H9 (cell line): ENCODE results near the gene GPC4. TPM values are rescaled to one million over a fixed set of nuclear protein-coding genes. Genes with fewer than 3 reads are reported as not detected.

Source experiments
- DNase-seq: peaks from one replicate; pipeline ENCODE4 v3.0.0-alpha.2; 2017
- H2AFZ ChIP-seq: one replicate; pipeline ENCODE4 v1.6.1; 2013; ENCODE audit warnings: mild to moderate bottlenecking, low read length, control low read depth, moderate library complexity
- H2AK5ac ChIP-seq: 2 replicates; pipeline ENCODE4 v1.6.1; 2013; ENCODE audit warnings: low read length, control low read depth, mixed read lengths; ENCODE audit not compliant: insufficient read length
- H2BK120ac ChIP-seq: one replicate; pipeline ENCODE4 v1.6.1; 2013; ENCODE audit warnings: low read depth, mild to moderate bottlenecking, low read length, control low read depth, inconsistent platforms; ENCODE audit not compliant: poor library complexity, severe bottlenecking
- H2BK12ac ChIP-seq: 2 replicates; pipeline ENCODE4 v1.6.1; 2013; ENCODE audit warnings: low read length, control low read depth, mixed read lengths, low read depth; ENCODE audit not compliant: insufficient read length
- H2BK15ac ChIP-seq: 2 replicates; pipeline ENCODE4 v1.6.1; 2013; ENCODE audit warnings: low read depth, low read length, control low read depth
- H2BK20ac ChIP-seq: one replicate; pipeline ENCODE4 v1.6.1; 2013; ENCODE audit warnings: low read depth, mild to moderate bottlenecking, low read length, control low read depth, inconsistent platforms; ENCODE audit not compliant: poor library complexity, severe bottlenecking
- H2BK5ac ChIP-seq: 2 replicates; pipeline ENCODE4 v1.6.1; 2013; ENCODE audit warnings: low read length, control low read depth, mixed read lengths; ENCODE audit not compliant: insufficient read length
- H3K14ac ChIP-seq: 2 replicates; pipeline ENCODE4 v1.6.1; 2013; ENCODE audit warnings: low read length, control low read depth; ENCODE audit not compliant: insufficient read depth
- H3K18ac ChIP-seq: 2 replicates; pipeline ENCODE4 v1.6.1; 2013; ENCODE audit warnings: low read depth, mild to moderate bottlenecking, mixed read lengths, low read length, control low read depth; ENCODE audit not compliant: insufficient read length
- H3K23ac ChIP-seq: 2 replicates; pipeline ENCODE4 v1.6.1; 2013; ENCODE audit warnings: low read length, control low read depth, mixed read lengths, low read depth; ENCODE audit not compliant: insufficient read length
- H3K23me2 ChIP-seq: 2 replicates; pipeline ENCODE4 v1.6.1; 2013; ENCODE audit warnings: low read depth, mild to moderate bottlenecking, mixed read lengths, low read length, control low read depth; ENCODE audit not compliant: insufficient read length, poor library complexity, severe bottlenecking
- H3K27ac ChIP-seq: 2 replicates; pipeline ENCODE4 v1.5.1; 2013; ENCODE audit warnings: low read length, control low read depth, mixed read lengths, low read depth; ENCODE audit not compliant: insufficient read length
- H3K27me3 ChIP-seq: 2 replicates; pipeline ENCODE4 v1.6.1; 2013; ENCODE audit warnings: low read length, control low read depth, inconsistent platforms; ENCODE audit not compliant: insufficient read depth
- H3K4ac ChIP-seq: 2 replicates; pipeline ENCODE4 v1.6.1; 2013; ENCODE audit warnings: low read depth, mild to moderate bottlenecking, control low read depth, inconsistent platforms, low read length, moderate library complexity
- H3K4me1 ChIP-seq: 2 replicates; pipeline ENCODE4 v1.6.1; 2013; ENCODE audit warnings: low read length, control low read depth, inconsistent platforms; ENCODE audit not compliant: insufficient read depth
- H3K4me2 ChIP-seq: 2 replicates; pipeline ENCODE4 v1.6.1; 2013; ENCODE audit warnings: low read length, control low read depth, mixed read lengths; ENCODE audit not compliant: insufficient read length, insufficient read depth
- H3K56ac ChIP-seq: 2 replicates; pipeline ENCODE4 v1.6.1; 2013; ENCODE audit warnings: low read depth, mild to moderate bottlenecking, mixed read lengths, low read length, control low read depth; ENCODE audit not compliant: insufficient read length
- H3K79me1 ChIP-seq: 2 replicates; pipeline ENCODE4 v1.6.1; 2013; ENCODE audit warnings: low read depth, mild to moderate bottlenecking, moderate library complexity, low read length, control low read depth, inconsistent platforms; ENCODE audit not compliant: insufficient read depth, poor library complexity, severe bottlenecking
- H3K79me2 ChIP-seq: 2 replicates; pipeline ENCODE4 v1.6.1; 2013; ENCODE audit warnings: low read length, control low read depth, inconsistent platforms; ENCODE audit not compliant: insufficient read depth
- H3K9ac ChIP-seq: 2 replicates; pipeline ENCODE4 v1.6.1; 2013; ENCODE audit warnings: low read length, control low read depth, mixed read lengths; ENCODE audit not compliant: insufficient read length; ENCODE audit errors: extremely low read depth
- H3K9me3 ChIP-seq: one replicate; pipeline ENCODE4 v1.6.1; 2013; ENCODE audit warnings: low read depth, low read length, inconsistent platforms; ENCODE audit not compliant: control insufficient read depth
- H3T11ph ChIP-seq: one replicate; pipeline ENCODE4 v1.6.1; 2013; ENCODE audit warnings: mild to moderate bottlenecking, low read length, control low read depth, inconsistent platforms
- H4K20me1 ChIP-seq: one replicate; pipeline ENCODE4 v1.6.1; 2013; ENCODE audit not compliant: control insufficient read depth, insufficient read length, insufficient read depth
- H4K5ac ChIP-seq: 2 replicates; pipeline ENCODE4 v1.6.1; 2013; ENCODE audit warnings: low read depth, mild to moderate bottlenecking, mixed read lengths, low read length, control low read depth; ENCODE audit not compliant: insufficient read length
- H4K8ac ChIP-seq: replicated peaks from 2 replicates; pipeline ENCODE4 v1.6.1; 2013; ENCODE audit warnings: low read length, control low read depth, mixed read lengths, low read depth; ENCODE audit not compliant: insufficient read length
- H4K91ac ChIP-seq: 2 replicates; pipeline ENCODE4 v1.6.1; 2013; ENCODE audit warnings: low read depth, mild to moderate bottlenecking, moderate library complexity, mixed read lengths, low read length, control low read depth; ENCODE audit not compliant: insufficient read length
- H3K27ac Mint-ChIP-seq, 3 experiments: 2 replicates in 2 of 3; 3 replicates in 1 of 3; pipeline ENCODE4 v1.8.0; 2020 to 2021; ENCODE audit warnings: mixed read lengths in 3 of 3, mild to moderate bottlenecking in 1 of 3, moderate library complexity in 1 of 3
- H3K27me3 Mint-ChIP-seq: 2 replicates; pipeline ENCODE4 v1.8.0; 2021; ENCODE audit warnings: low read depth, mild to moderate bottlenecking, moderate library complexity, mixed read lengths
- H3K36me3 Mint-ChIP-seq, 3 experiments: 2 replicates in 2 of 3; 3 replicates in 1 of 3; pipeline ENCODE4 v1.8.0; 2020 to 2021; ENCODE audit warnings: low read depth in 3 of 3, mixed read lengths in 3 of 3; ENCODE audit not compliant: insufficient read depth in 1 of 3
- H3K4me1 Mint-ChIP-seq, 2 experiments: 2 replicates each; pipeline ENCODE4 v1.8.0; 2020; ENCODE audit warnings: mixed read lengths in 2 of 2
- H3K4me3 Mint-ChIP-seq, 2 experiments: 2 replicates in 1 of 2; 3 replicates in 1 of 2; pipeline ENCODE4 v1.8.0; 2020 to 2021; ENCODE audit warnings: mild to moderate bottlenecking in 2 of 2, mixed read lengths in 2 of 2, moderate library complexity in 1 of 2
- H3K9me3 Mint-ChIP-seq, 2 experiments: 2 replicates in 1 of 2; 3 replicates in 1 of 2; pipeline ENCODE4 v1.8.0; 2020; ENCODE audit warnings: mild to moderate bottlenecking in 2 of 2, mixed read lengths in 2 of 2, moderate library complexity in 1 of 2
- CTCF ChIP-seq: fragments of 200-600 bp; sonication (generic); conservative IDR thresholded peaks from 3 replicates; pipeline ENCODE4 v1.8.0; 2021; ENCODE audit warnings: antibody characterized with exemption, mild to moderate bottlenecking
- WGBS: extraction: QIAGEN DNeasy Blood & Tissue Kit; methylation state at CpG from one replicate; pipeline ENCODE4 v1.1.7; 2013; ENCODE audit warnings: missing lambda C conversion rate, low lambda C conversion rate, mixed read lengths; ENCODE audit not compliant: insufficient read length; ENCODE audit errors: extremely low coverage; 5-methylcytosine and 5-hydroxymethylcytosine counted together
- total RNA-seq: library from RNA; stranded (reverse); gene quantifications from 2 replicates; pipeline ENCODE4 v1.2.1, GENCODE V29; 2021

The GPC4 gene
- total RNA-seq, 1 experiment from 2014 or later: 416 TPM

GRCh38 chrX:133330956-133331355, 84.3 kb downstream of the GPC4 start:
- Histone ChIP-seq H3K79me2 (peaks cover 33% of the 10 kb centered on the region; the same call in 1 of the 2 replicates), H3T11ph (no peak overlapping the region), H4K5ac (no peak overlapping the region), H2BK20ac (no peak overlapping the region), H2BK120ac (no peak overlapping the region), H3K79me1 (peaks cover 2% of the 10 kb centered on the region), H2AFZ (no peak overlapping the region), H3K4me2 (no peak overlapping the region), H3K4ac (no peak overlapping the region), H3K27me3 (no peaks in the 10 kb centered on the region), H3K4me1 (peaks cover 8% of the 10 kb centered on the region; the same call in 1 of the 2 replicates), H3K18ac (no peak overlapping the region), H3K14ac (no peak overlapping the region), H3K23me2 (no peaks in the 10 kb centered on the region), H2BK5ac (no peak overlapping the region), H3K27ac (no peak overlapping the region), H3K56ac (no peak overlapping the region), H3K23ac (no peak overlapping the region), H4K20me1 (peaks cover 3% of the 10 kb centered on the region), H2BK12ac (no peak overlapping the region), H2BK15ac (no peak overlapping the region), H3K9ac (no peak overlapping the region), H4K91ac (no peak overlapping the region), H2AK5ac (no peak overlapping the region), H3K9me3 (no peaks in the 10 kb centered on the region), H4K8ac (no peak overlapping the region)
- no peak for DNase-seq
- peaks cover 16 to 54% (median 44%) of the 10 kb centered on the region in 3 experiments; a peak in 6 of 7 replicates for H3K36me3 Mint-ChIP-seq
- H3K27me3 Mint-ChIP-seq: no peaks in the 10 kb centered on the region; the same call in 1 of the 2 replicates
- no peak for TF ChIP-seq CTCF
- H3K9me3 Mint-ChIP-seq: no peaks in the 10 kb centered on the region
- no peak overlapping the region for H3K4me3 Mint-ChIP-seq
- peaks cover 61 to 64% of the 10 kb centered on the region in 2 experiments for H3K4me1 Mint-ChIP-seq
- WGBS: no CpG with 5 or more reads among the region's 4 CpGs
- no peak overlapping the region for H3K27ac Mint-ChIP-seq
